ENCODE measurements around the gene OGDHL. TPM values are rescaled to one million over a fixed set of nuclear protein-coding genes. Genes with fewer than 3 reads are reported as not detected.
"Not testable (repeated sequence)": the region's sequence is repeated elsewhere in the genome, so short reads cannot be mapped to it uniquely, and the experiment has no call there.

Gene OGDHL
- polyA plus RNA-seq, 12 donors, result 0.16 to 0.68 (median 0.42) TPM; not detected in 2

- DNase-seq, result no peak
Measured at GRCh38 chr10:49756641-49757040, 5.5 kb downstream of the OGDHL start.

GRCh38 chr10:49756031-49756430, 6.1 kb downstream of the OGDHL start:
- DNase-seq, result no peak

- not testable (repeated sequence) for DNase-seq
Measured at GRCh38 chr10:49754951-49755350, 7.2 kb downstream of the OGDHL start.

GRCh38 chr10:49752584-49752983, 9.5 kb downstream of the OGDHL start:
- no peak for DNase-seq

GRCh38 chr10:49751636-49752510, 10.2 kb downstream of the OGDHL start:
- DNase-seq, result no peak

GRCh38 chr10:49751216-49751615, 10.9 kb downstream of the OGDHL start:
- DNase-seq, result no peak

- DNase-seq, result no peak
Measured at GRCh38 chr10:49750546-49750945, 11.6 kb downstream of the OGDHL start.

GRCh38 chr10:49749556-49750491, 12.3 kb downstream of the OGDHL start:
- DNase-seq, result no peak

GRCh38 chr10:49749144-49749543, 13.0 kb downstream of the OGDHL start:
- no peak for DNase-seq

- DNase-seq, result no peak
Measured at GRCh38 chr10:49748006-49748405, 14.1 kb downstream of the OGDHL start.

- DNase-seq, result no peak
Measured at GRCh38 chr10:49747303-49747646, 14.8 kb downstream of the OGDHL start.

- DNase-seq, result no peak
Measured at GRCh38 chr10:49746626-49747302, 15.4 kb downstream of the OGDHL start.

- DNase-seq, result no peak
Measured at GRCh38 chr10:49745756-49746155, 16.4 kb downstream of the OGDHL start.

GRCh38 chr10:49744924-49745605, 17.1 kb downstream of the OGDHL start:
- DNase-seq, result no peak

- no peak for DNase-seq
Measured at GRCh38 chr10:49744091-49744685, 17.9 kb downstream of the OGDHL start.

- no peak for DNase-seq
Measured at GRCh38 chr10:49743464-49744075, 18.6 kb downstream of the OGDHL start.

- DNase-seq, result no peak
Measured at GRCh38 chr10:49742683-49743463, 19.2 kb downstream of the OGDHL start.

GRCh38 chr10:49741108-49741995, 20.8 kb downstream of the OGDHL start:
- DNase-seq, result no peak
